Left ventricle myocardium inferior (tissue), 1 donor: Measurements from ENCODE around the gene SRM. TPM values are rescaled to one million over a fixed set of nuclear protein-coding genes. Genes with fewer than 3 reads are reported as not detected.
"Not testable (repeated sequence)": the region's sequence is repeated elsewhere in the genome, so short reads cannot be mapped to it uniquely, and the experiment has no call there.

ENCODE experiments used
- DNase-seq: peaks from one replicate; pipeline ENCODE4 v3.0.0-alpha.2; 2020
- H3K27ac ChIP-seq: fragments of 200-600 bp; replicated peaks from 2 replicates; pipeline ENCODE4 v1.8.0; 2021
- H3K27me3 ChIP-seq: fragments of 200-600 bp; 2 replicates; pipeline ENCODE4 v1.8.0; 2021; ENCODE audit warnings: low read depth
- H3K36me3 ChIP-seq: fragments of 200-600 bp; 2 replicates; pipeline ENCODE4 v1.8.0; 2021
- H3K4me1 ChIP-seq: fragments of 200-600 bp; 2 replicates; pipeline ENCODE4 v1.8.0; 2021
- H3K4me3 ChIP-seq: fragments of 200-600 bp; 2 replicates; pipeline ENCODE4 v1.8.0; 2021; ENCODE audit warnings: mild to moderate bottlenecking, moderate library complexity
- H3K9me3 ChIP-seq: fragments of 200-600 bp; replicated peaks from 2 replicates; pipeline ENCODE4 v1.8.0; 2021
- intact Hi-C: fragments of 100-400 bp; cut with micrococcal nuclease; formaldehyde crosslinking; loops from one replicate; pipeline ENCODE4 v1.11.0; 2022
- total RNA-seq: library from RNA; stranded (reverse); fragmentation: NEBNext Ultra II Directional; extraction: Animal tissue kit (Norgen Biotek cat#: 25700); gene quantifications from one replicate; pipeline ENCODE4 v1.2.1, GENCODE V29; 2021
- TF ChIP-seq, protein P1 (sequence below): fragments of 200-600 bp; IDR thresholded peaks from 2 replicates; pipeline ENCODE4 v1.8.0; 2021; ENCODE audit warnings: antibody characterized with exemption, mild to moderate bottlenecking, borderline replicate concordance
- donor health status: DM: no; HTN: yes; CAD: no; lungs with severe emphysema.

Gene SRM
- total RNA-seq, 1 donor from 2014 or later: 53.9 TPM

DNA sequence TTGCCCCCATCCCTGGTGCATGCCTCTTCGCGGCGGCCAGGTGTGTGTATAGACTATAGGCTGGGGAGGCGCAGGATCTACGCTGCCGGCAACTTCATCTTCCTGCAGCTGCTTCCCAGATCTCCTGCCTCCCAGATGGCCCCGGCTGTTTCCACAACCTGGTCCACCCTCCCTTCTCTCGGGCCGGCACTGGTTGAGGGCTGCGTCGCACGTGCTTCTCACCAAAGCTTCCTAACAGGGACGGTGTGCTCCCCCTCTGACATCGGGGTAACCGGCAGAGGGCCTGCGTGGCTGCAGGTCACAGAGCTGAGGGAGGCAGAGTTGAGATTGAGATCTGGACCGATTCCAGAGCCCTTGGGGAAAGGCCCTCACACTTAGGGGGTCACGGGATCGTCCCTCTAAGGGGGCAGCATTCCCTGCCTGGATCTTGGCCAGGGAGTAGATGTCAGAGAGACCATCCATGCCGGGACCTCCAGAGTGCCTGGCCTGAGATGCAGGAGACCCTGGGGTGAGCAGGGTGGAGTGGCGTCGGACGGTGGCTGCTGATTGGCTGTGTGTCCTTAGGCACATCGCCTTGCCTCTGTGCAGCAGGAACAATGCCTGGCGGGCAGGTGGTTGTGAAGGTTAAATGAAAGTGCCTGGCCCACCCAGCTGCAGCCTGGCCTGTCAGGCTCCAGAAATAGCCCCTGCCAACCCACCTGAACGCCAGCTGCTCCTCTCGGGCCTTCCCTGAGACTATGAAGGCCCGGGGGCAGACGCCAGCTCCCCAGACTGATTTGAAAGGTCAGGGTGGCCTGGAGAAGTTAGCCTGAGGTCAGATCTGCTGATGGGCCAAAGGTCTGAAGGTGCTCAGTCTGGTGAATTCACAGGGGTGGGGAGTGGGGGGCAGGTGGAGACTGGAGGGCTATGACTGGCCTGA is 6.7 kb downstream of the SRM start:
- DNase-seq: no peak
- Histone ChIP-seq H3K9me3 (no peaks in the 10 kb centered on the region), H3K36me3 (peaks cover 30% of the 10 kb centered on the region), H3K4me1 (peaks cover 6% of the 10 kb centered on the region), H3K27me3 (peaks cover 8% of the 10 kb centered on the region), H3K27ac (no peak overlapping the region), H3K4me3 (no peak overlapping the region)
- intact Hi-C loops: no loop called here
- TF ChIP-seq, protein P1, sequence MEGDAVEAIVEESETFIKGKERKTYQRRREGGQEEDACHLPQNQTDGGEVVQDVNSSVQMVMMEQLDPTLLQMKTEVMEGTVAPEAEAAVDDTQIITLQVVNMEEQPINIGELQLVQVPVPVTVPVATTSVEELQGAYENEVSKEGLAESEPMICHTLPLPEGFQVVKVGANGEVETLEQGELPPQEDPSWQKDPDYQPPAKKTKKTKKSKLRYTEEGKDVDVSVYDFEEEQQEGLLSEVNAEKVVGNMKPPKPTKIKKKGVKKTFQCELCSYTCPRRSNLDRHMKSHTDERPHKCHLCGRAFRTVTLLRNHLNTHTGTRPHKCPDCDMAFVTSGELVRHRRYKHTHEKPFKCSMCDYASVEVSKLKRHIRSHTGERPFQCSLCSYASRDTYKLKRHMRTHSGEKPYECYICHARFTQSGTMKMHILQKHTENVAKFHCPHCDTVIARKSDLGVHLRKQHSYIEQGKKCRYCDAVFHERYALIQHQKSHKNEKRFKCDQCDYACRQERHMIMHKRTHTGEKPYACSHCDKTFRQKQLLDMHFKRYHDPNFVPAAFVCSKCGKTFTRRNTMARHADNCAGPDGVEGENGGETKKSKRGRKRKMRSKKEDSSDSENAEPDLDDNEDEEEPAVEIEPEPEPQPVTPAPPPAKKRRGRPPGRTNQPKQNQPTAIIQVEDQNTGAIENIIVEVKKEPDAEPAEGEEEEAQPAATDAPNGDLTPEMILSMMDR: no peak

DNA sequence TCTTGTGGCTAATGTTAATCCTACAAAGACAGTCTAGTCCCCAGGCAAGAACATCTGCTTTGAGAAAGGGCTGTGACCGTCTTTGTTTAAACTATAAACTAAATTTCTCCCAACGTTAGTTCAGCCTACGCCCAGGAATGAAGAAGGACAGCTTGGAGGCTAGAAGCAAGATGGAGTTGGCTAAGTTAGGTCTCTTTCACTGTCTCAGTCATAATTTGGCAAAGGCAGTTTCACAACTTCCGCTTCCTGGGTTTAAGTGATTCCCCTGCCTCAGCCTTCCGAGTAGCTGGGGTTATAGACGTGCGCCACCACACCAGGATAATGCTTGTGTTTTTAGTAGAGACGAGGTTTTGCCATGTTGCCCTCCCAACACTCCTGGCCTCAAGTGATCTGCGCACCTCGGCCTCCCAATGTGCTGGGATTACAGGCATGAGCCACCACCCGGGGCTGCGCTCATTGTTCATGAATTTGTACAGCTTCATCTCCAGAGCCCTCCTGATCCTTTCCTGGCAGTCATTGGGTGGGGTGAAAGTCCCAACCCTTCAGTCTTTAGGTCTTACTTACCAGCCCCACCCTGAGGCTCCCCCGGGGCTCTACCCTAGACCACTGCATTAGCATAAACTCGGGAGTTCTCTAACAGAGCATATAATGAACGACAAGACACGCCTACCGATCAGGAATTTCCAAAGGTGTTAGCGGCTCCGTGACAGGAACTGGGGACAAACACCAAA is 7.9 kb downstream of the SRM start:
- no peak for DNase-seq

DNA sequence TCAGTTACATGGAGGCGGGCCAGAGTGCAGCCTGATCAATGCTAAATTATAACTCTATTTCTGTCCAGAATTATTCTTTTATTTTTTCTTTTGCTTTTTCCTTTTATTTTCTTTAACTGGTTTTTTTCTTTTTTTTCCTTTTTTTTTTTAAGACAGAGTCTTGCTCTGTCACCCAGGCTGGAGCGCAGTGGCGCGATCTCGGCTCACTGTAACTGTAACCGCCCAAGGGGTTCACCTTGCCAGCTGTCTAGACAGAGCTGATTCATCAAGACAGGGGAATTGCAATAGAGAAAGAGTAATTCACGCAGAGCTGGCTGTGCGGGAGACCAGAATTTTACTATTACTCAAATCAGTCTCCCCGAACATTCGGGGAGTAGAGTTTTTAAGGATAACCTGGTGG is 8.7 kb downstream of the SRM start:
- H3K9me3 ChIP-seq, H3K4me3 ChIP-seq, intact Hi-C loops, DNase-seq, H3K4me1 ChIP-seq, H3K27me3 ChIP-seq, H3K27ac ChIP-seq: not testable (repeated sequence)
- H3K36me3 ChIP-seq: peaks cover 16% of the 10 kb centered on the region

More for the DNA sequence above, 7.9 kb downstream of the SRM start:
- no peak overlapping the region for H3K27ac ChIP-seq
- TF ChIP-seq, protein P1: no peak
- H3K27me3 ChIP-seq: peaks cover 8% of the 10 kb centered on the region
- intact Hi-C loops: no loop called here
- no peak overlapping the region for H3K4me3 ChIP-seq
- peaks cover 24% of the 10 kb centered on the region for H3K36me3 ChIP-seq
- peaks cover 6% of the 10 kb centered on the region for H3K4me1 ChIP-seq
- no peaks in the 10 kb centered on the region for H3K9me3 ChIP-seq

DNA sequence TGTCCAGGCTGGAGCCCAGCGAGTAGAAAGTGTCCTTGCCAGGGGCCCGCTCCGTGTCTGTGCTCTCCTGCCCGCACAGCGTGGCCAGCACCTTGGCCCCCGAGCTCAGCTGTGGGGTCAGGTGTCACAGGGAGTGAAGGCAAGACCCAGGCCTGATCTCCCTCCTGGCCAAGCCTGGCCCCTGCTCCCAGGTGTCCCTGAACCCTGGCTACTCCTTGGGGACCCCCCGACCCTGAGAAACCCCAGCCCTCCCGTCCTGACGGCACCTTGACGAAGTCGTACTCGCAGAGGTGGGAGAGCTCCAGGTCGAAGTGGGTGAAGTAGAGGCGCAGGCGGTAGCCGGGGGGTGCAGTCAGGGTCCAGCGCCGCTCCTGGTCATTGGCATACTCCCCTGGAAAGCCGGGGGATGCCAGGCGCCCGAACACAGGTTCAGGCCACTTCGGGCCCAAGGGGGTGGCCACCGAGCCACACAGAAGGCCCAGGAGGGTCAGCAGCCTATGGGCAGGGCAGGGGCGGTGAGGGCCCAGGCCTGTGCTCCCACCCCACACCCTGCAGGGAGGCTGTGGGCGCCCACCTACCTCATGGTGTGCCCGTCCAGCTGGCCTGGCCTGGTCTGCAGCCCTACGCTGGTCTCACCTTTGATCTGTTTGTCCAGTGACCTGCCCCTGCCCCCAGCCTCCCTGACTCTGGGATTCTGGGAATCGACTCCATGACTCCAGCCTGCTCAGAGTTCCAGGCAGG is 13.0 kb downstream of the SRM start, which contains the start of gene MASP2:
MASP2 (minus strand) TSS at position 615 of the 741 bp plus-strand sequence; CDS start at position 583, 32 bp downstream.
- Histone ChIP-seq H3K27ac (no peak within 1 kb of the TSS), H3K4me1 (no peaks in the 10 kb centered on the region), H3K9me3 (no peaks in the 10 kb centered on the region), H3K36me3 (no peaks in the 10 kb centered on the region), H3K27me3 (no peaks in the 10 kb centered on the region), H3K4me3 (no peak within 1 kb of the TSS)
- TF ChIP-seq, protein P1: no peak
- no peak for DNase-seq
- intact Hi-C loops: no loop called here

DNA sequence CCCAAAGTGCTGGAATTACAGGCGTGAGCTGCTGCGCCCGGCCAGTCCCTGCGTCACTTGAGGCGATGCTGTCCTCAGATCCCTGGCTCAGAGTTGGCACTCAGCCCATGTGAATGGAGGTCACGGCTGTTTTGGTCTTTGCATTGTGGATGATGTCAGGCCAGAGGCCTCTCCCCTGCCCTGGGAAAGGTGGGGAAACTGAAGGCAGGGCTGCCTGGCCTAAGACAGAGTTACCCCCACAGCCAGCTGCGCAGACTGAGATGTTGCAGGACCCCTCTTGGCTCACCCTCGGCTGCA is 13.6 kb downstream of the SRM start:
- intact Hi-C loops: no loop called here
- H3K27me3 ChIP-seq: no peaks in the 10 kb centered on the region
- H3K27ac ChIP-seq: no peak overlapping the region
- no peak for DNase-seq
- H3K36me3 ChIP-seq: no peaks in the 10 kb centered on the region
- H3K4me3 ChIP-seq: no peak overlapping the region
- H3K4me1 ChIP-seq: no peaks in the 10 kb centered on the region
- TF ChIP-seq, protein P1: no peak
- H3K9me3 ChIP-seq: no peaks in the 10 kb centered on the region
